ENCODE results near the gene TJP3. TPM values are rescaled to one million over a fixed set of nuclear protein-coding genes. Genes with fewer than 3 reads are reported as not detected.

The TJP3 gene
- total RNA-seq, 4 donors from 2014 or later: 0.06 to 4.2 (median 0.17) TPM; not detected in 1

GRCh38 chr19:3667037-3667638, 41.0 kb upstream of the TJP3 start:
- TF ChIP-seq EP300 (IDR thresholded peaks at IDR 0.05): no peak
- no peak for TF ChIP-seq POLR2A (IDR thresholded peaks at IDR 0.05; ENCODE audit: low read depth)
- no peak for TF ChIP-seq POLR2AphosphoS5 (IDR thresholded peaks at IDR 0.05)
- TF ChIP-seq, protein P1, sequence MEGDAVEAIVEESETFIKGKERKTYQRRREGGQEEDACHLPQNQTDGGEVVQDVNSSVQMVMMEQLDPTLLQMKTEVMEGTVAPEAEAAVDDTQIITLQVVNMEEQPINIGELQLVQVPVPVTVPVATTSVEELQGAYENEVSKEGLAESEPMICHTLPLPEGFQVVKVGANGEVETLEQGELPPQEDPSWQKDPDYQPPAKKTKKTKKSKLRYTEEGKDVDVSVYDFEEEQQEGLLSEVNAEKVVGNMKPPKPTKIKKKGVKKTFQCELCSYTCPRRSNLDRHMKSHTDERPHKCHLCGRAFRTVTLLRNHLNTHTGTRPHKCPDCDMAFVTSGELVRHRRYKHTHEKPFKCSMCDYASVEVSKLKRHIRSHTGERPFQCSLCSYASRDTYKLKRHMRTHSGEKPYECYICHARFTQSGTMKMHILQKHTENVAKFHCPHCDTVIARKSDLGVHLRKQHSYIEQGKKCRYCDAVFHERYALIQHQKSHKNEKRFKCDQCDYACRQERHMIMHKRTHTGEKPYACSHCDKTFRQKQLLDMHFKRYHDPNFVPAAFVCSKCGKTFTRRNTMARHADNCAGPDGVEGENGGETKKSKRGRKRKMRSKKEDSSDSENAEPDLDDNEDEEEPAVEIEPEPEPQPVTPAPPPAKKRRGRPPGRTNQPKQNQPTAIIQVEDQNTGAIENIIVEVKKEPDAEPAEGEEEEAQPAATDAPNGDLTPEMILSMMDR (IDR thresholded peaks at IDR 0.05): no peak
- 80% methylated on average over 18 of the region's 18 CpGs for WGBS
- DNase-seq (ENCODE audit: extremely low spot score): no peak
- Histone ChIP-seq H3K4me1 (peaks cover 55 to 68% (median 68%) of the 10 kb centered on the region in 4 donors), H3K27me3 (no peaks in the 10 kb centered on the region), H3K27ac (replicated peaks in 1 of 4) (peak overlapping the region; percentile 93 to 100 (median 97)), H3K36me3 (peaks cover 29 to 52% (median 44%) of the 10 kb centered on the region in 4 donors), H3K9me3 (no peaks in the 10 kb centered on the region), H3K4me3 (no peak overlapping the region)
- intact Hi-C loops (cut with DNase I): no loop called here

DNA sequence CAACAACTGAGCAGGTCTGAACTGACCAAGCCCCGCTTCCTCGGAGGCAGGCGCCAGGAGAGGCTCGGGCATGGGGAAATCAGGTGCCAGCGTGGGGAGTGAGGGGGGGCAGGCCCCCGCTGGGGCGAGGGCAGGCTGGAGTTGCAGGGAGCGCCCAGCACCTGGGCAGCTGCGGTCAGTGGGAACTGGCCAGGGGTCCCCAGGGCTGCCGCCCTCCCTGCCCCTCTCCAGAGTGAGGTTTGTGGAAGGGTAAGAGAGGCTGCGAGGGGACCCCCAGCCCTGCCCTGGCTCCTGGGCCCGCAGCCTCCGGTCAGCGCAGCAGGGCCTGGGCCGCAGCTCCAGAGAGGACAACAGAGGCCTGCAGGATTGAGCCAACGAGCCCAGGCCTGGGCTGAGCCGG, 40.4 kb upstream of the TJP3 start:
- peaks cover 61 to 75% (median 74%) of the 10 kb centered on the region in 4 donors for H3K4me1 ChIP-seq

GRCh38 chr19:3668331-3669081, 39.7 kb upstream of the TJP3 start:
- H3K27me3 ChIP-seq: no peaks in the 10 kb centered on the region
- peaks cover 20 to 38% (median 30%) of the 10 kb centered on the region in 4 donors for H3K36me3 ChIP-seq
- peak overlapping the region; percentile 93 to 100 (median 97) for H3K27ac ChIP-seq (replicated peaks in 1 of 4)
- intact Hi-C loops (cut with DNase I): no loop called here
- peaks cover 63 to 82% (median 82%) of the 10 kb centered on the region in 4 donors for H3K4me1 ChIP-seq
- no peak for TF ChIP-seq POLR2A (IDR thresholded peaks at IDR 0.05; ENCODE audit: low read depth)
- peak in 1 of 2 donors; percentile 25 for TF ChIP-seq POLR2AphosphoS5 (IDR thresholded peaks at IDR 0.05)
- no peaks in the 10 kb centered on the region for H3K9me3 ChIP-seq
- 49% methylated on average over 26 of the region's 34 CpGs for WGBS
- no peak for DNase-seq (ENCODE audit: extremely low spot score)
- H3K4me3 ChIP-seq: peak overlapping the region in 3 of 4 donors; percentile 24 to 51 (median 47)

More for the DNA sequence above, 40.4 kb upstream of the TJP3 start:
- TF ChIP-seq, protein P1 (IDR thresholded peaks at IDR 0.05): no peak
- TF ChIP-seq POLR2A (IDR thresholded peaks at IDR 0.05; ENCODE audit: low read depth) (no peak), POLR2AphosphoS5 (IDR thresholded peaks at IDR 0.05) (peak in 1 of 2 donors; percentile 38), EP300 (IDR thresholded peaks at IDR 0.05) (no peak)
- Histone ChIP-seq H3K4me3 (peak overlapping the region in 2 of 4 donors; percentile 7 to 51), H3K27me3 (no peaks in the 10 kb centered on the region), H3K27ac (replicated peaks in 1 of 4) (peak overlapping the region; percentile 93 to 100 (median 97)), H3K36me3 (peaks cover 27 to 46% (median 38%) of the 10 kb centered on the region in 4 donors), H3K9me3 (no peaks in the 10 kb centered on the region)
- no peak for DNase-seq (ENCODE audit: extremely low spot score)
- no CpG with 5 or more reads among the region's 17 CpGs for WGBS
- intact Hi-C loops (cut with DNase I): no loop called here

DNA sequence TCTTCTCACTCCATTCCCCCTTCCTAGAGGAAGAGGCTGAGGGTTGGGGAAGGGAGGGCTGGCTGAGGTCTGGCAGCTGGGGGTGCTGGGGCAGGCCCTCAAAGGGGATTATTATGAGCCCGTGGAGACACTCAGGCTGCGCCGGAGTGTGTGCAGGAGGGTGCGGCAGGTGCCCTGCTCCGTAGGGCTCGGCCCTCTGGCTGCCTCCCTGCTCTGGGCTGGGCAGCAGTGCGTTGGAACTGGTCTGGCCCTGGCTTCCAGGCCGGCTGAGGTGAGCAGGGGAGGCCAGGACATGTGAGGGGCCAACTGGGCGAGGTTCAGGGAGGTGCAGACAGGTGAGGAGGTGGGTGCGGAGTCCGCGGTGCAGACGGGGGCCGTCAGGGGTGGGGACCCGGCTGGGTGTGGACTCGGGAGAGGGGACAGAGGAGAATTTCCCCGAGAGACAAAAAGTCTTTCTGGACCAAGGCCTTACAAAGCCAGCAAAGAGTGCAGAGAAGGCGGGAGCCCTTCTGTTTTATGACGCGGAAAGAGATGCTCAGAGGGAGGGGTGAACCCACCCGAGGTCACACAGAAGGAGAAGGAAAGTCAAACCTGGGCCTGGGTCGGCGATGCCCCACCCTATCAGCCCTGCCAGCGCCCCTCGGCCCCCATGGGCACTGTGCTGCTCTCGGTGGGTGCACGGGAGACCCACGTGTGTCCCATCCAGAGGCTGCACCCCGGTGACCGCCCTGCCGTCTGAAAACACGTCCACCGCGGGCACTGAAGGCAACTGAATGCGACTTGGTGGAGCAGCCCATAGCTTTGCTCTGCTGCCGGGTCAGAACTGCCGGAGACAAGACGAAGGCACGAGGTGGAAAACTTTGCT, 38.9 kb upstream of the TJP3 start:
- TF ChIP-seq, protein P1 (IDR thresholded peaks at IDR 0.05): no peak
- TF ChIP-seq POLR2AphosphoS5 (IDR thresholded peaks at IDR 0.05): peak; percentile 15 to 48
- intact Hi-C loops (cut with DNase I): no loop called here
- Histone ChIP-seq H3K27me3 (no peaks in the 10 kb centered on the region), H3K36me3 (peaks cover 12 to 30% (median 24%) of the 10 kb centered on the region in 4 donors), H3K4me1 (peaks cover 63 to 90% (median 88%) of the 10 kb centered on the region in 4 donors), H3K27ac (replicated peaks in 1 of 4) (peak overlapping the region; percentile 93 to 100 (median 97)), H3K4me3 (peak overlapping the region; percentile 47 to 51 (median 49)), H3K9me3 (no peaks in the 10 kb centered on the region)
- no peak for DNase-seq (ENCODE audit: extremely low spot score)
- 49% methylated on average over 32 of the region's 39 CpGs for WGBS

All from esophagus muscularis mucosa (tissue), 4 donors.